IMR-90 (cell line): ENCODE measurements around the gene MIS18A. TPM values are rescaled to one million over a fixed set of nuclear protein-coding genes. Genes with fewer than 3 reads are reported as not detected.

Experiments
- ATAC-seq: fragments of 200-7000 bp; cut with Tn5 transposase; 2 replicates; pipeline ENCODE4 v1.9.1; 2020; ENCODE audit warnings: low read depth, mild to moderate bottlenecking, moderate library complexity
- BruUV-seq: library from RNA; stranded (reverse); fragments of 400-500 nt; replicated peaks from 2 replicates; lab custom pipeline; 2021; lab: Mats Ljungman, UMichigan
- CTCF ChIA-PET: fragments of 300-600 bp; formaldehyde crosslinking; extraction: SDS; loops from one replicate; lab custom pipeline; 2021; ENCODE audit warnings: antibody characterized with exemption; lab: Yijun Ruan, JAX
- POLR2A ChIA-PET: fragments of 300-600 bp; sonication (Branson Sonifier 250); formaldehyde crosslinking; loops from one replicate; lab custom pipeline; 2022; ENCODE audit warnings: antibody characterized with exemption; ENCODE audit not compliant: unreplicated experiment; lab: Charles Lee
- DNase-seq: peaks from one replicate; pipeline ENCODE4 v3.0.0; 2013
- H2AFZ ChIP-seq: replicated peaks from 2 replicates; pipeline ENCODE3; 2013; ENCODE audit warnings: low read length, mild to moderate bottlenecking; ENCODE audit not compliant: poor library complexity
- H2AK5ac ChIP-seq: 2 replicates; pipeline ENCODE4 v1.6.1; 2013; ENCODE audit warnings: low read depth, low read length, inconsistent platforms
- H2AK9ac ChIP-seq: replicated peaks from 2 replicates; pipeline ENCODE3; 2013; ENCODE audit warnings: mild to moderate bottlenecking, low read depth, low read length, moderate library complexity; ENCODE audit not compliant: poor library complexity
- H2BK120ac ChIP-seq: 2 replicates; pipeline ENCODE4 v1.6.1; 2013; ENCODE audit warnings: low read depth, low read length, inconsistent platforms
- H2BK15ac ChIP-seq: 3 replicates; pipeline ENCODE4 v1.6.1; 2013; ENCODE audit warnings: low read depth, low read length, inconsistent platforms
- H2BK20ac ChIP-seq: 2 replicates; pipeline ENCODE4 v1.6.1; 2013; ENCODE audit warnings: low read depth, mild to moderate bottlenecking, inconsistent platforms, low read length, moderate library complexity
- H2BK5ac ChIP-seq: 2 replicates; pipeline ENCODE4 v1.6.1; 2013; ENCODE audit warnings: mild to moderate bottlenecking, low read depth, low read length, inconsistent platforms; ENCODE audit not compliant: poor library complexity, severe bottlenecking
- H3K14ac ChIP-seq: replicated peaks from 2 replicates; pipeline ENCODE4 v1.6.1; 2013; ENCODE audit warnings: low read depth, low read length, inconsistent platforms
- H3K18ac ChIP-seq: 2 replicates; pipeline ENCODE4 v1.6.1; 2013; ENCODE audit warnings: low read depth, low read length, control low read depth
- H3K23ac ChIP-seq: 2 replicates; pipeline ENCODE4 v1.6.1; 2013; ENCODE audit warnings: low read depth, low read length, inconsistent platforms
- H3K27ac ChIP-seq: 2 replicates; pipeline ENCODE4 v1.5.1; 2013; ENCODE audit warnings: mild to moderate bottlenecking, control low read depth, low read length; ENCODE audit not compliant: insufficient read depth
- H3K27me3 ChIP-seq: 2 replicates; pipeline ENCODE4 v1.6.1; 2013; ENCODE audit warnings: low read length; ENCODE audit not compliant: control insufficient read depth, insufficient read depth
- H3K36me3 ChIP-seq: 2 replicates; pipeline ENCODE4 v1.6.1; 2013; ENCODE audit warnings: low read length, mixed read lengths; ENCODE audit not compliant: control insufficient read depth, insufficient read depth
- H3K4ac ChIP-seq: 2 replicates; pipeline ENCODE4 v1.6.1; 2013; ENCODE audit warnings: low read depth, low read length, inconsistent platforms
- H3K4me1 ChIP-seq: 2 replicates; pipeline ENCODE4 v1.6.1; 2013; ENCODE audit warnings: low read length, mixed read lengths; ENCODE audit not compliant: control insufficient read depth, insufficient read depth
- H3K4me2 ChIP-seq: 2 replicates; pipeline ENCODE4 v1.6.1; 2013; ENCODE audit warnings: low read depth, mild to moderate bottlenecking, control low read depth, low read length, moderate library complexity
- H3K4me3 ChIP-seq: 2 replicates; pipeline ENCODE4 v1.5.1; 2013; ENCODE audit warnings: low read depth, mild to moderate bottlenecking, control low read depth, low read length, moderate library complexity; ENCODE audit not compliant: insufficient read depth
- H3K56ac ChIP-seq: 2 replicates; pipeline ENCODE4 v1.6.1; 2013; ENCODE audit warnings: low read length, inconsistent platforms; ENCODE audit not compliant: insufficient read depth; ENCODE audit errors: extremely low read depth
- H3K79me1 ChIP-seq, 2 experiments: 2 replicates each; pipeline ENCODE4 v1.6.1; 2013; ENCODE audit warnings: low read length in 2 of 2, inconsistent platforms in 1 of 2, low read depth in 1 of 2
- H3K9ac ChIP-seq: 2 replicates; pipeline ENCODE4 v1.6.1; 2013; ENCODE audit warnings: low read depth, low read length, control low read depth
- H3K9me1 ChIP-seq: 2 replicates; pipeline ENCODE4 v1.6.1; 2013; ENCODE audit warnings: low read length, inconsistent platforms; ENCODE audit not compliant: insufficient read depth
- H3K9me3 ChIP-seq: 2 replicates; pipeline ENCODE4 v1.6.1; 2013; ENCODE audit warnings: low read length; ENCODE audit not compliant: control insufficient read depth, insufficient read depth
- H4K20me1 ChIP-seq: 2 replicates; pipeline ENCODE4 v1.6.1; 2013; ENCODE audit warnings: low read length, inconsistent platforms; ENCODE audit not compliant: insufficient read depth
- H4K5ac ChIP-seq: 2 replicates; pipeline ENCODE4 v1.6.1; 2013; ENCODE audit warnings: mild to moderate bottlenecking, low read depth, low read length, control low read depth
- H4K8ac ChIP-seq, 2 experiments: 2 replicates each; pipeline ENCODE4 v1.6.1; 2013; ENCODE audit warnings: low read depth in 2 of 2, low read length in 2 of 2, control low read depth in 1 of 2, inconsistent platforms in 1 of 2
- H4K91ac ChIP-seq: 2 replicates; pipeline ENCODE4 v1.6.1; 2013; ENCODE audit warnings: low read depth, low read length, inconsistent platforms; ENCODE audit not compliant: insufficient read depth
- BHLHE40 ChIP-seq: fragments of 150-350 bp; IDR thresholded peaks from 2 replicates; pipeline ENCODE4 v1.6.1; 2016; ENCODE audit warnings: mild to moderate bottlenecking, low read depth, low read length
- CEBPB ChIP-seq: IDR thresholded peaks from 2 replicates; pipeline ENCODE4 v1.6.1; 2012; ENCODE audit warnings: low read depth, low read length, improper control_type of control experiment
- CHD1 ChIP-seq: IDR thresholded peaks from 2 replicates; pipeline ENCODE4 v1.6.1; 2012; ENCODE audit warnings: low read depth, low read length, improper control_type of control experiment
- ELK1 ChIP-seq: fragments of 150-350 bp; IDR thresholded peaks from 2 replicates; pipeline ENCODE4 v1.6.1; 2016; ENCODE audit warnings: low read depth, mild to moderate bottlenecking, low read length, moderate library complexity, borderline replicate concordance
- FOS ChIP-seq: fragments of 150-350 bp; IDR thresholded peaks from 2 replicates; pipeline ENCODE4 v1.6.1; 2016; ENCODE audit warnings: low read depth, low read length
- MAFK ChIP-seq: IDR thresholded peaks from 2 replicates; pipeline ENCODE4 v1.6.1; 2012; ENCODE audit warnings: low read depth, low read length, improper control_type of control experiment
- MAZ ChIP-seq: IDR thresholded peaks from 2 replicates; pipeline ENCODE4 v1.6.1; 2012; ENCODE audit warnings: low read depth, mild to moderate bottlenecking, low read length, improper control_type of control experiment, moderate library complexity, borderline replicate concordance
- MXI1 ChIP-seq: IDR thresholded peaks from 2 replicates; pipeline ENCODE4 v1.6.1; 2012; ENCODE audit warnings: low read depth, mild to moderate bottlenecking, low read length, moderate library complexity, borderline replicate concordance
- NFE2L2 ChIP-seq: fragments of 150-350 bp; IDR thresholded peaks from 2 replicates; pipeline ENCODE4 v1.6.1; 2016; ENCODE audit warnings: low read depth, mild to moderate bottlenecking, low read length
- RCOR1 ChIP-seq: IDR thresholded peaks from 2 replicates; pipeline ENCODE4 v1.6.1; 2012; ENCODE audit warnings: mild to moderate bottlenecking, low read length, improper control_type of control experiment; ENCODE audit not compliant: insufficient replicate concordance
- SMC3 ChIP-seq: fragments of 150-350 bp; IDR thresholded peaks from 2 replicates; pipeline ENCODE4 v1.6.1; 2016; ENCODE audit warnings: low read depth, mild to moderate bottlenecking, antibody characterized with exemption, low read length, moderate library complexity
- WGBS, 2 experiments: methylation state at CpG; one replicate each; pipeline versions ENCODE4 v1.1.5 to v1.1.7; 2013; ENCODE audit warnings: missing lambda C conversion rate in 2 of 2; ENCODE audit not compliant: insufficient read length in 1 of 2; ENCODE audit errors: extremely low coverage in 2 of 2; 5-methylcytosine and 5-hydroxymethylcytosine counted together
- dilution Hi-C: fragments of 300-500 bp; cut with HindIII; formaldehyde crosslinking; loops from one replicate; pipeline ENCODE4 v1.14.3; 2018; ENCODE audit warnings: low sequenced_read_pairs; ENCODE audit not compliant: unreplicated experiment
- in situ Hi-C: fragments of 300-500 bp; cut with MboI; formaldehyde crosslinking; loops from 3 replicates; pipeline ENCODE4 v1.14.3; 2019; ENCODE audit warnings: low sequenced_read_pairs, inconsistent platforms, mixed read lengths
- intact Hi-C: fragments of 100-400 bp; cut with micrococcal nuclease; formaldehyde crosslinking; loops from 2 replicates; pipeline ENCODE4 v1.10.0; 2022
- polyA plus RNA-seq, 3 experiments: library from polyadenylated mRNA; depleted of rRNA; stranded (reverse); fragments of >200 nt; gene quantifications; 2 replicates each; pipeline ENCODE4 v1.2.3, GENCODE V29; 2012; ENCODE audit warnings: low replicate concordance in 1 of 3
- total RNA-seq: library from RNA; depleted of rRNA; stranded (reverse); fragments of >200 nt; gene quantifications from 2 replicates; pipeline ENCODE4 v1.2.3, GENCODE V29; 2012
- TF ChIP-seq, protein P1 (sequence below): conservative IDR thresholded peaks from 2 replicates; pipeline ENCODE4 v1.5.1; 2012; ENCODE audit warnings: mild to moderate bottlenecking, low read depth, low read length, improper control_type of control experiment
- TF ChIP-seq, protein P2 (sequence below): fragments of 150-350 bp; IDR thresholded peaks from 2 replicates; pipeline ENCODE4 v1.6.1; 2017; ENCODE audit warnings: mild to moderate bottlenecking, antibody characterized with exemption, low read length, low read depth

Gene MIS18A
- total and polyA plus RNA-seq, 2 of the 4 experiments (the other 2 are of a cell fraction): 4.5 to 7.6 TPM

- Histone ChIP-seq H3K4ac (no peak overlapping the region), H3K9ac (no peak overlapping the region), H3K79me1 (0 out of 4 replicates have a peak, but pooled peaks cover 0 to 2% of the 10 kb centered on the region in 2 experiments), H2BK5ac (no peak overlapping the region), H3K56ac (no peak overlapping the region), H3K27me3 (no peaks in the 10 kb centered on the region), H3K27ac (no peak overlapping the region), H4K5ac (no peak overlapping the region), H2AK9ac (no peak overlapping the region), H3K4me1 (peaks cover 2% of the 10 kb centered on the region; the same call in 1 of the 2 replicates), H3K36me3 (peaks cover 8% of the 10 kb centered on the region), H3K9me1 (peaks cover 9% of the 10 kb centered on the region), H4K8ac (no peak overlapping the region), H3K23ac (no peak overlapping the region), H2AFZ (no peak overlapping the region), H3K4me2 (no peak overlapping the region), H3K4me3 (no peak overlapping the region), H2AK5ac (no peak overlapping the region), H2BK120ac (no peak overlapping the region), H4K91ac (no peak overlapping the region), H3K14ac (no peak overlapping the region), H4K20me1 (no peaks in the 10 kb centered on the region), H2BK15ac (no peak overlapping the region), H3K18ac (no peak overlapping the region), H3K9me3 (no peaks in the 10 kb centered on the region), H2BK20ac (no peak overlapping the region)
- intact Hi-C loops: no loop called here
- dilution Hi-C loops: no loop called here
- WGBS, 2 experiments: 91% methylated on average over 33 of the region's 41 CpGs; no CpG with 5 or more reads in 1 of the 2 experiments
- POLR2A ChIA-PET: no interaction called here
- in situ Hi-C loops: no loop called here
- BruUV-seq: no TSS peak
- CTCF ChIA-PET: no interaction called here
- no peak for ATAC-seq
- no peak for TF ChIP-seq MAFK
- no peak for TF ChIP-seq MAZ
- no peak for TF ChIP-seq FOS
- TF ChIP-seq BHLHE40: no peak
- no peak for TF ChIP-seq MXI1
- no peak for TF ChIP-seq ELK1
- TF ChIP-seq, protein P1, sequence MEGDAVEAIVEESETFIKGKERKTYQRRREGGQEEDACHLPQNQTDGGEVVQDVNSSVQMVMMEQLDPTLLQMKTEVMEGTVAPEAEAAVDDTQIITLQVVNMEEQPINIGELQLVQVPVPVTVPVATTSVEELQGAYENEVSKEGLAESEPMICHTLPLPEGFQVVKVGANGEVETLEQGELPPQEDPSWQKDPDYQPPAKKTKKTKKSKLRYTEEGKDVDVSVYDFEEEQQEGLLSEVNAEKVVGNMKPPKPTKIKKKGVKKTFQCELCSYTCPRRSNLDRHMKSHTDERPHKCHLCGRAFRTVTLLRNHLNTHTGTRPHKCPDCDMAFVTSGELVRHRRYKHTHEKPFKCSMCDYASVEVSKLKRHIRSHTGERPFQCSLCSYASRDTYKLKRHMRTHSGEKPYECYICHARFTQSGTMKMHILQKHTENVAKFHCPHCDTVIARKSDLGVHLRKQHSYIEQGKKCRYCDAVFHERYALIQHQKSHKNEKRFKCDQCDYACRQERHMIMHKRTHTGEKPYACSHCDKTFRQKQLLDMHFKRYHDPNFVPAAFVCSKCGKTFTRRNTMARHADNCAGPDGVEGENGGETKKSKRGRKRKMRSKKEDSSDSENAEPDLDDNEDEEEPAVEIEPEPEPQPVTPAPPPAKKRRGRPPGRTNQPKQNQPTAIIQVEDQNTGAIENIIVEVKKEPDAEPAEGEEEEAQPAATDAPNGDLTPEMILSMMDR: no peak
- TF ChIP-seq, protein P2, sequence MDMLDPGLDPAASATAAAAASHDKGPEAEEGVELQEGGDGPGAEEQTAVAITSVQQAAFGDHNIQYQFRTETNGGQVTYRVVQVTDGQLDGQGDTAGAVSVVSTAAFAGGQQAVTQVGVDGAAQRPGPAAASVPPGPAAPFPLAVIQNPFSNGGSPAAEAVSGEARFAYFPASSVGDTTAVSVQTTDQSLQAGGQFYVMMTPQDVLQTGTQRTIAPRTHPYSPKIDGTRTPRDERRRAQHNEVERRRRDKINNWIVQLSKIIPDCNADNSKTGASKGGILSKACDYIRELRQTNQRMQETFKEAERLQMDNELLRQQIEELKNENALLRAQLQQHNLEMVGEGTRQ: no peak
- no peak for TF ChIP-seq CHD1
- no peak for TF ChIP-seq RCOR1
- no peak for TF ChIP-seq CEBPB
- no peak for TF ChIP-seq NFE2L2
- no peak for TF ChIP-seq SMC3
- DNase-seq: no peak
These were observed 21.4 kb upstream of the MIS18A start for GRCh38 chr21:32300117-32300681.
